Right forelimb (tissue), 1 donor: ENCODE data around the gene AUTS2.

Source experiments
- DNase-seq: peaks from one replicate; pipeline ENCODE4 v3.0.0-alpha.2; 2018

Gene AUTS2

GRCh38 chr7:70655694-70656093 is 1057.4 kb downstream of the AUTS2 start:
- no peak for DNase-seq

- no peak for DNase-seq
These were observed 1059.3 kb downstream of the AUTS2 start for GRCh38 chr7:70657571-70657970.

- no peak for DNase-seq
These were observed 1059.8 kb downstream of the AUTS2 start for GRCh38 chr7:70657989-70658632.

GRCh38 chr7:70659263-70659662 is 1061.0 kb downstream of the AUTS2 start:
- DNase-seq = no peak

- no peak for DNase-seq
These were observed 1062.0 kb downstream of the AUTS2 start for GRCh38 chr7:70660154-70660818.

- no peak for DNase-seq
These were observed 1062.5 kb downstream of the AUTS2 start for GRCh38 chr7:70660819-70661191.

GRCh38 chr7:70663680-70664079 is 1065.4 kb downstream of the AUTS2 start:
- no peak for DNase-seq

- DNase-seq = no peak
These were observed 1067.7 kb downstream of the AUTS2 start for GRCh38 chr7:70665997-70666396.

GRCh38 chr7:70667406-70667805 is 1069.1 kb downstream of the AUTS2 start:
- no peak for DNase-seq

- no peak for DNase-seq
These were observed 1070.5 kb downstream of the AUTS2 start for GRCh38 chr7:70668606-70669358.

- DNase-seq = no peak
These were observed 1071.6 kb downstream of the AUTS2 start for GRCh38 chr7:70669854-70670253.

- DNase-seq = no peak
These were observed 1072.0 kb downstream of the AUTS2 start for GRCh38 chr7:70670288-70670687.

- no peak for DNase-seq
These were observed 1075.7 kb downstream of the AUTS2 start for GRCh38 chr7:70673778-70674570.

- DNase-seq = no peak
These were observed 1076.3 kb downstream of the AUTS2 start for GRCh38 chr7:70674571-70675010.

- DNase-seq = no peak
These were observed 1078.0 kb downstream of the AUTS2 start for GRCh38 chr7:70676243-70676642.

GRCh38 chr7:70678621-70679251 is 1080.5 kb downstream of the AUTS2 start:
- no peak for DNase-seq

GRCh38 chr7:70679661-70680060 is 1081.4 kb downstream of the AUTS2 start:
- DNase-seq = no peak

- no peak for DNase-seq
These were observed 1082.0 kb downstream of the AUTS2 start for GRCh38 chr7:70680306-70680705.

GRCh38 chr7:70680743-70681468 is 1082.6 kb downstream of the AUTS2 start:
- DNase-seq = no peak

GRCh38 chr7:70681469-70682350 is 1083.4 kb downstream of the AUTS2 start:
- no peak for DNase-seq

GRCh38 chr7:70684173-70684572 is 1085.9 kb downstream of the AUTS2 start:
- no peak for DNase-seq
